GM18505 (cell line): ENCODE data around the gene TBX15.

Source experiments
- ATAC-seq: cut with Tn5 transposase; IDR thresholded peaks from one replicate; pipeline ENCODE4 v1.9.1; 2021; ENCODE audit not compliant: unreplicated experiment
- POLR2A ChIP-seq: IDR thresholded peaks from 4 replicates; pipeline ENCODE4 v1.6.1; 2011; ENCODE audit warnings: borderline replicate concordance; ENCODE audit not compliant: insufficient read depth, insufficient read length; ENCODE audit errors: extremely low read depth

Gene TBX15

GRCh38 chr1:118871582-118872171 is 116.5 kb downstream of the TBX15 start:
- TF ChIP-seq POLR2A: no peak
- no peak for ATAC-seq

GRCh38 chr1:118868387-118868786 is 119.8 kb downstream of the TBX15 start:
- TF ChIP-seq POLR2A: no peak
- ATAC-seq: no peak

GRCh38 chr1:118866330-118866729 is 121.8 kb downstream of the TBX15 start:
- TF ChIP-seq POLR2A: no peak
- ATAC-seq: no peak

- no peak for ATAC-seq
- TF ChIP-seq POLR2A: no peak
Measured at GRCh38 chr1:118863688-118864087, 124.5 kb downstream of the TBX15 start.

- ATAC-seq: no peak
- no peak for TF ChIP-seq POLR2A
Measured at GRCh38 chr1:118862755-118863154, 125.4 kb downstream of the TBX15 start.

GRCh38 chr1:118861216-118861615 is 126.9 kb downstream of the TBX15 start:
- no peak for ATAC-seq

GRCh38 chr1:118859999-118860398 is 128.1 kb downstream of the TBX15 start:
- no peak for TF ChIP-seq POLR2A
- no peak for ATAC-seq

More at GRCh38 chr1:118861216-118861615, 126.9 kb downstream of the TBX15 start:
- TF ChIP-seq POLR2A: no peak

GRCh38 chr1:118846443-118846842 is 141.7 kb downstream of the TBX15 start:
- ATAC-seq: no peak
- TF ChIP-seq POLR2A: no peak

- TF ChIP-seq POLR2A: no peak
Measured at GRCh38 chr1:118842452-118843201, 145.5 kb downstream of the TBX15 start.

GRCh38 chr1:118841521-118841920 is 146.6 kb downstream of the TBX15 start:
- no peak for TF ChIP-seq POLR2A
- no peak for ATAC-seq

More at GRCh38 chr1:118842452-118843201, 145.5 kb downstream of the TBX15 start:
- no peak for ATAC-seq
